ENCODE results near the gene VWA1. TPM values are rescaled to one million over a fixed set of nuclear protein-coding genes. Genes with fewer than 3 reads are reported as not detected.
A peak's percentile ranks its signal among the peaks of the same experiment; 100 is the strongest.
"Not testable (repeated sequence)": the region's sequence is repeated elsewhere in the genome, so short reads cannot be mapped to it uniquely, and the experiment has no call there.

VWA1 gene
- total RNA-seq, 1 donor from 2014 or later = 59.1 TPM

GRCh38 chr1:1470626-1471388 lies 35.3 kb downstream of the VWA1 start:
- no peaks in the 10 kb centered on the region for H3K36me3 Mint-ChIP-seq
- H3K9me3 Mint-ChIP-seq = peaks cover 4% of the 10 kb centered on the region
- DNase-seq (ENCODE audit: low spot score in 2 of 2, unreplicated experiment in 2 of 2) = no peak
- H3K27ac Mint-ChIP-seq = peak overlapping the region; percentile 98
- peak overlapping the region; percentile 90 for H3K4me3 Mint-ChIP-seq
- TF ChIP-seq CTCF (IDR thresholded peaks at IDR 0.05; ENCODE audit: unreplicated experiment) = no peak
- no peaks in the 10 kb centered on the region for H3K27me3 Mint-ChIP-seq (ENCODE audit: low read depth)
- peaks cover 20% of the 10 kb centered on the region for H3K4me1 Mint-ChIP-seq

DNA sequence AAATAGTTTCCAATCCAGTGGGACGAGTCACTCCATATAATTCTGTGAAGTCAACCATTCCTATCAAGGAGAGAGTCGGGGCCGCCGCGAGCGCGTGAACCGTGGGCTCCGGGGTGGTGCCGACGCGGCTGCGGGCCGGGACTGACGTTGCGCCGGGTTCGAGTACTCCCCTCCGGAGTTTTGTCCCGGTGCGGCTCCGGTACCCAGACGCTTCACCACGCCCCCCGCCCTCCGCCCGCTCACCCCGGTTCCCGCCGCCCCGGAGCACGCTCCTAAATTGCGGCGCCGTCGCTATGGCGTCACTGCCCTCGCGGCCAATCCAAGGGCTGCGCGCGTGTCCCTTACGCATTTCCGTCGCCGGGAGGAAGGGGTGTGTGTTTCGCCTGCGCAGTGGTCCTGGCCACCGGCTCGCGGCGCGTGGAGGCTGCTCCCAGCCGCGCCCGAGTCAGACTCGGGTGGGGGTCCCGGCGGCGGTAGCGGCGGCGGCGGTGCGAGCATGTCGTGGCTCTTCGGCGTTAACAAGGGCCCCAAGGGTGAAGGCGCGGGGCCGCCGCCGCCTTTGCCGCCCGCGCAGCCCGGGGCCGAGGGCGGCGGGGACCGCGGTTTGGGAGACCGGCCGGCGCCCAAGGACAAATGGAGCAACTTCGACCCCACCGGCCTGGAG lies 36.0 kb downstream of the VWA1 start, which contains the start of gene ATAD3B:
Gene ATAD3B (plus strand): TSS at position 377 of the 664 bp plus-strand sequence. CDS start 120 bp downstream, at position 497.
- Mint-ChIP-seq H3K27me3 (ENCODE audit: low read depth) (no peaks in the 10 kb centered on the region), H3K9me3 (peaks cover 3% of the 10 kb centered on the region), H3K27ac (peak within 1 kb of the TSS; percentile 98), H3K4me3 (peak within 1 kb of the TSS; percentile 90), H3K4me1 (peaks cover 20% of the 10 kb centered on the region), H3K36me3 (no peaks in the 10 kb centered on the region)
- no peak for TF ChIP-seq CTCF (IDR thresholded peaks at IDR 0.05; ENCODE audit: unreplicated experiment)
- peak; percentile 85 to 90 for DNase-seq (ENCODE audit: low spot score in 2 of 2, unreplicated experiment in 2 of 2)

- not testable (repeated sequence) for H3K9me3 Mint-ChIP-seq; DNase-seq (ENCODE audit: low spot score in 2 of 2, unreplicated experiment in 2 of 2); H3K27me3 Mint-ChIP-seq (ENCODE audit: low read depth); H3K36me3 Mint-ChIP-seq
- peaks cover 20% of the 10 kb centered on the region for H3K4me1 Mint-ChIP-seq
- peak overlapping the region; percentile 72 for H3K27ac Mint-ChIP-seq
- peak overlapping the region; percentile 70 for H3K4me3 Mint-ChIP-seq
Measured at GRCh38 chr1:1472053-1472876, 36.8 kb downstream of the VWA1 start.

- DNase-seq (ENCODE audit: low spot score in 2 of 2, unreplicated experiment in 2 of 2); H3K27ac Mint-ChIP-seq; H3K4me1 Mint-ChIP-seq; H3K9me3 Mint-ChIP-seq; H3K4me3 Mint-ChIP-seq; H3K36me3 Mint-ChIP-seq; H3K27me3 Mint-ChIP-seq (ENCODE audit: low read depth): not testable (repeated sequence)
Measured at GRCh38 chr1:1476011-1476410, 40.5 kb downstream of the VWA1 start.

GRCh38 chr1:1477206-1477605 lies 41.7 kb downstream of the VWA1 start:
- peaks cover 5% of the 10 kb centered on the region for H3K4me1 Mint-ChIP-seq
- peaks cover 6% of the 10 kb centered on the region for H3K36me3 Mint-ChIP-seq
- no peak for DNase-seq (ENCODE audit: low spot score in 2 of 2, unreplicated experiment in 2 of 2)
- H3K9me3 Mint-ChIP-seq = no peaks in the 10 kb centered on the region
- TF ChIP-seq CTCF (IDR thresholded peaks at IDR 0.05; ENCODE audit: unreplicated experiment) = no peak
- no peaks in the 10 kb centered on the region for H3K27me3 Mint-ChIP-seq (ENCODE audit: low read depth)
- no peak overlapping the region for H3K27ac Mint-ChIP-seq
- no peak overlapping the region for H3K4me3 Mint-ChIP-seq

DNA sequence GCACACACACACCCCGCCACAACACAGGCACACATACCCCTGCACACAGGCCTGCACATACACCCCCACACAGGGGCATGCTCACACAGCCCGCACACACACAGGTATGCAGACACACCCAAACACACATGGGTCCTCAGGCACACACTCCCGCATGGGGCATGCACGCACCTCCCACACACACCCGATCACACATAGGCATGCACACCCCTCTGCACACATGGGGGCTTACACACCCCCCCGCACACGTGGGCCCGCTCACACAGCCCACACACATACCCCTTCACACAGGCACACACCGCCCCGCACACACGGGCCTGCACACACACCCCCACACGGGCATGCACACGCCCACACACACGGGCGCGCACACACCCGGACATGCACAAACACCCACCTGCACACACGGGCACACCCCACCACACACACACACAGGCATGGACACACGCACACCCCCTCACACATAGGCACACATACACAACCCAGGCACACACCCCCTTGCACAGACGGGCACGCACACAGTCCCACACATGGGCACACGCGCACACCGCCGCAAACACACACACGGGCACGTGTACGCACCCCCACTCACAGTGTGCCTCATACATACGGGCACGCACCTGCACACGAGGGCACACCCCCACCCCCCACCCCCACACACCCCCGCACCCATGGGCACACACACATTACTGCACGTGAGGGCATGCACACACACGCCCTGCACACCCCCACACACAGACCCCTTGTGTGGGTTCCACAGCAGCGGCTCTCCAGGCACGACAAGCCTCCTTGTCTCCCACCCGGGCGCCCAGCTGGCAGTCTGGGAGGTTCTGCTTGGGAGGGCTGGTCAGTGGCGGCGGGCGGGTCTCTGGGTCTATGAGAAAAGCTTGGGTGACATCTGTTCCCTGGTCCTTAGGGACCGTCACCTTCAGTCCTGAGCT lies 44.3 kb downstream of the VWA1 start:
- Mint-ChIP-seq H3K9me3 (no peaks in the 10 kb centered on the region), H3K36me3 (peaks cover 7% of the 10 kb centered on the region), H3K4me1 (no peaks in the 10 kb centered on the region), H3K4me3 (no peak overlapping the region), H3K27ac (no peak overlapping the region), H3K27me3 (ENCODE audit: low read depth) (no peaks in the 10 kb centered on the region)
- DNase-seq (ENCODE audit: low spot score in 2 of 2, unreplicated experiment in 2 of 2) = no peak
- no peak for TF ChIP-seq CTCF (IDR thresholded peaks at IDR 0.05; ENCODE audit: unreplicated experiment)

DNA sequence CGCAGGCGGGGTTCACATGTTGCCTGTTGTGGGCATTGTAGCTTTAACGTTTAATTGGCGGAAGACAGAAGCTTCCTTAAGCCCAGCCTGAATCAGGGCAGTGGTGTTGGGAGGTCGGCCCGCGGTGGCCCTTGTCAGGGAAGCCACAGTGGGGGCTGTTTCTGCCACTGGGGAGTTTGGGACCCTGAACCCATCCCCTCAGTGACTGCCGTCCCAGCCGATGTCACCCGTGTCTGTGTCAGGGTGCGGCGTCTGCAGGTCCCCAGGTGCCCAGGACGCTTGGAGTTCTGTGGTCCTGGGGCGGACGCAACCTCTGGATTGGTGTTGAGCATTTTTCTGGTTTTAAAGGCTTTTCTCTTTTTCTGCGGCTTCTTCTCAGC lies 45.0 kb downstream of the VWA1 start:
- not testable (repeated sequence) for H3K27me3 Mint-ChIP-seq (ENCODE audit: low read depth); H3K4me1 Mint-ChIP-seq; H3K9me3 Mint-ChIP-seq; DNase-seq (ENCODE audit: low spot score in 2 of 2, unreplicated experiment in 2 of 2); H3K27ac Mint-ChIP-seq; H3K4me3 Mint-ChIP-seq; H3K36me3 Mint-ChIP-seq

DNA sequence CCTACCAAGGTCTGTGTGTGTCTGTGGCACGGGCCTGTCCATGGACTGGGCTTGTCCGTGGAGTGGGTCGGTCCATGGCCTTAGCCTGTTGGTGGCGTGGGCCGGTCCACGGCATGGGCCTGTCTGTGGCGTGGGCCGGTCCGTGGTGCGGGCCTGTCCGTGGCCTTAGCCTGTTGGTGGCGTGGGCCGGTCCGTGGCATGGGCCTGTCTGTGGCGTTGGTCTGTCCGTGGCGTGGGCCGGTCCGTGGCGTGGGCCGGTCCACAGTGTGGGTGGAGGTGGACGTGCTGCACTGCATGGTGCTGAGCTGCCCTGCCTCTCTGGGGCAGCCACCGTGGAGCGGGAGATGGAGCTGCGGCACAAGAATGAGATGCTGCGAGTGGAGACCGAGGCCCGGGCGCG lies 46.3 kb downstream of the VWA1 start:
- not testable (repeated sequence) for H3K36me3 Mint-ChIP-seq; H3K27me3 Mint-ChIP-seq (ENCODE audit: low read depth); H3K4me3 Mint-ChIP-seq

More for the DNA sequence above, 46.3 kb downstream of the VWA1 start:
- H3K9me3 Mint-ChIP-seq; H3K27ac Mint-ChIP-seq; H3K4me1 Mint-ChIP-seq; DNase-seq (ENCODE audit: low spot score in 2 of 2, unreplicated experiment in 2 of 2): not testable (repeated sequence)
